NOMO-1 treated with DMSO at 0.1 percent for 48 hours (cell line): ENCODE measurements around the gene EWSR1.

ENCODE experiments used
- DNase-seq: peaks from one replicate; lab custom pipeline; 2025; ENCODE audit not compliant: unreplicated experiment; lab: John Stamatoyannopoulos, UW

Gene EWSR1

DNA sequence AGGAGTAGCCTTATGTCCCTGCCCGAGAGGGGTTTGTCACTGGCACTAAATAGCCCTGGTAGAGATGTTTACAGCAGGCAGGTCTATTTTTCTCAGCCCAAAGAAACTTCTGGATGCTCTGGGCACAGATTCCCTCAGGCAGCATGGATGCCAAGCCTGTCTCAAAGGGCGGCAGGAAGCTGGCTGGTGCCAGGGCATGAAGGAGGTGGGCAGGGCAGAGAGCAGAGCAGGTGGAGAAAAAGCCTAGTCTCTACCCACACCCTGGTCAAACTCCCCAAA is 34.3 kb downstream of the EWSR1 start:
- DNase-seq, result no peak

GRCh38 chr22:29302681-29303465 is 34.8 kb downstream of the EWSR1 start:
- DNase-seq, result no peak

GRCh38 chr22:29305836-29306174 is 37.7 kb downstream of the EWSR1 start:
- no peak for DNase-seq

DNA sequence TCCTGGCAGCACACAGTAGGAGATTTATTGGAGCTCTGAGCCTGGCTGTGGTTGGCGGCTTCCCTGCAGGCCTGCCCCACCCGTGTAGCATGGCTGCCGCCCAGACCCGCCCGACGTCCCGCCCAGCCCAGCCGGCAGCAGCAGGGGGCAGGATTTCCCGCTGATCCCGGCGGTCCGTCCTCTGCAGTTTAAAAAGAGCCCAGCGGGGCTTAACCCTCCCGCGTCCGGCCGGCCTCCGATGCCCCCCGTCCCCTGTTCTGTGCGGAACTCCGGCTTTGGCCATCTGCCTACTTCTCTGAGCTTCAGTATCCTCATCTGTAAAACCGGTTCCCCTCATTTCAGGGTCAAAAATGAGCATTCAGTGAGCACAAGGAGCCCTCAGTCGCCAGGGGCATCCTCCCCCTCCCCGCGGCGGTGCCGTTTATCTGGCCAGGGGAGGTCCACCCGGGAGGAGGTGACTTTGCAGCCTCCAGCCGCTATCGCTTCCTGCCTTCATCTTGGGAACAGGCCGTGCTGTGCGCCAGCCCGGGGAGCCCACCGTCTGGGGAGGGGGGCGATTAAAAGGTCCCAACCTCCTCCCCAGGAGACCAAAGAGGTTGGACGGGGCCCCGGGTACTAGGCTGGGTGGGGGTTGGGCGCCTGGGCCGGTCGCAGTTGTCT is 38.2 kb downstream of the EWSR1 start, which contains the start of gene GAS2L1:
Gene GAS2L1, plus strand, starts transcription at position 476 of the 660 bp plus-strand sequence. CDS start 1,456 bp downstream, outside the sequence.
- peak; percentile 57 for DNase-seq

GRCh38 chr22:29306835-29307595 is 38.9 kb downstream of the EWSR1 start:
- peak; percentile 56 for DNase-seq

DNA sequence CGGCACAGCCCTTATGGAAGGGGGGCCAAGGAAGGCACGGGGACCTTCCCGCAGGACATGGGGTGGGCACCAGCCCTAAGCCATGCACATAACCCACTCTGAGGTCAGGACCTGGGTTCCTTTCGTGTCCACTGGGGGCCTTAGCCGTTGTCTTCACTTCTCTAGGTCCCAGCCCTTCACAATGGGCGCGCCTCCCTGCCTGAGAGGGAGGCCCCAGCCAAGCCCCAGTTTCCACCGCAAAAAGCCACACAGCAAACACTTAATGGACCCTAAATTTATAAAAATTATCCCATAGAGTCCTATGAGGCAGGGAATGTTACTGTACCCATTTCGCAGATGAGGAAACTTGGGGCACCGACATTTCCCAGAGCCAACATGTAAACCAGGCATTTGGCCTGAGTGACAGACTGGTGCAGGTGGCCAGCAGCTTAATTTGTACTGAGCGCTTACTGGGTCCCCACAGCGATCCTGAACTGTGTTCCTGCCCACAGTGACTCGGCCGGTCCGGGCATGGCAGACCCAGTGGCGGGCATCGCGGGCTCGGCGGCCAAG is 39.6 kb downstream of the EWSR1 start:
- DNase-seq, result no peak

DNA sequence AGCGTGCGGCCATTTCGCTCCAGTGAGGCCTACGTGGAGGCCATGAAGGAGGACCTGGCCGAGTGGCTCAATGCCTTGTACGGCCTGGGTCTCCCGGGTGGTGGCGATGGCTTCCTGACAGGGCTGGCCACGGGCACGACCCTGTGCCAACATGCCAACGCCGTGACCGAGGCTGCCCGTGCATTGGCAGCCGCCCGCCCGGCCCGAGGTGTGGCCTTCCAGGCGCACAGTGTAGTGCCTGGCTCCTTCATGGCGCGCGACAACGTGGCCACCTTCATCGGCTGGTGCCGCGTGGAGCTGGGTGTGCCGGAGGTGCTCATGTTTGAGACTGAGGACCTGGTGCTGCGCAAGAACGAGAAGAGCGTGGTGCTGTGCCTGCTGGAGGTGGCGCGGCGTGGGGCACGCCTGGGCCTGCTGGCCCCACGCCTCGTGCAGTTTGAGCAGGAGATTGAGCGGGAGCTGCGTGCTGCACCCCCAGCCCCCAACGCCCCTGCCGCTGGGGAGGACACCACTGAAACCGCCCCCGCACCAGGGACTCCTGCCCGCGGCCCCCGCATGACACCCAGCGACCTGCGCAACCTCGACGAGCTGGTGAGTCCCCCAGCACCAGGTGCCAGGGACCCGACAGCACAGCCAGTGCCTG is 40.2 kb downstream of the EWSR1 start:
- DNase-seq, result no peak

GRCh38 chr22:29308791-29309262 is 40.8 kb downstream of the EWSR1 start:
- no peak for DNase-seq

- DNase-seq, result no peak
Measured at GRCh38 chr22:29309332-29310064, 41.4 kb downstream of the EWSR1 start.

DNA sequence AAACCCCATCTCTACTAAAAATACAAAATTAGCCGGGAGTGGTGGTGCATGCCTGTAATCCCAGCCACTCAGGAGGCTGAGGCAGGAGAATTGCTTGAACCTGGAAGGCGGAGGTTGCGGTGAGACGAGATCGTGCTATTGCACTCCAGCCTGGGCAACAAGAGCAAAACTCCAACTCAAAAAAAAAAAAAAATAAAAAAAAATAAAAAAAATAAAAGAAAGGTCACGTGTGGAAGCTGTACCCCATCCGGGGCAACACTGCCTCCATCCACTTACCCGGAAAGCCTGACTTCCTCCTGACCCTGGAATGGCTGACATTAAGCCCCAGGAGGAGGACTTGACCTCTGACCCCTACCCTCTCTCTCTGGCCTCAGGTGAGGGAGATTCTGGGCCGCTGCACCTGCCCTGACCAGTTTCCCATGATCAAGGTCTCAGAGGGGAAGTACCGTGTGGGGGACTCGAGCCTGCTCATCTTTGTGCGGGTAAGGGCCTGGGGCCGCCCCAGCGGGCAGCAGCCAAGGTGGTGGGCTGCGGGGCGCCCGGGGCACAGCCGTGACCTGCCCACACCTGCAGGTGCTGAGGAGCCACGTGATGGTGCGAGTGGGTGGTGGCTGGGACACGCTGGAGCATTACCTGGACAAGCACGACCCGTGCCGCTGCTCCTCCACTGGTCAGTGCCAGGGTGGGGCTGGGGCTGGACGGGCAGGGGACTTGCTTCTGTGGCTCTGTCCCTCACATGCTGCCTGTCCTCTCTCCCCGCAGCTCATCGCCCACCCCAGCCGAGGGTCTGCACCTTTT is 42.2 kb downstream of the EWSR1 start:
- DNase-seq, result no peak

GRCh38 chr22:29310863-29311339 is 42.8 kb downstream of the EWSR1 start:
- DNase-seq, result peak; percentile 69

GRCh38 chr22:29311464-29312217 is 43.6 kb downstream of the EWSR1 start:
- no peak for DNase-seq

GRCh38 chr22:29312218-29313125 is 44.4 kb downstream of the EWSR1 start:
- DNase-seq, result no peak

GRCh38 chr22:29313126-29313575 is 45.1 kb downstream of the EWSR1 start:
- DNase-seq, result no peak

DNA sequence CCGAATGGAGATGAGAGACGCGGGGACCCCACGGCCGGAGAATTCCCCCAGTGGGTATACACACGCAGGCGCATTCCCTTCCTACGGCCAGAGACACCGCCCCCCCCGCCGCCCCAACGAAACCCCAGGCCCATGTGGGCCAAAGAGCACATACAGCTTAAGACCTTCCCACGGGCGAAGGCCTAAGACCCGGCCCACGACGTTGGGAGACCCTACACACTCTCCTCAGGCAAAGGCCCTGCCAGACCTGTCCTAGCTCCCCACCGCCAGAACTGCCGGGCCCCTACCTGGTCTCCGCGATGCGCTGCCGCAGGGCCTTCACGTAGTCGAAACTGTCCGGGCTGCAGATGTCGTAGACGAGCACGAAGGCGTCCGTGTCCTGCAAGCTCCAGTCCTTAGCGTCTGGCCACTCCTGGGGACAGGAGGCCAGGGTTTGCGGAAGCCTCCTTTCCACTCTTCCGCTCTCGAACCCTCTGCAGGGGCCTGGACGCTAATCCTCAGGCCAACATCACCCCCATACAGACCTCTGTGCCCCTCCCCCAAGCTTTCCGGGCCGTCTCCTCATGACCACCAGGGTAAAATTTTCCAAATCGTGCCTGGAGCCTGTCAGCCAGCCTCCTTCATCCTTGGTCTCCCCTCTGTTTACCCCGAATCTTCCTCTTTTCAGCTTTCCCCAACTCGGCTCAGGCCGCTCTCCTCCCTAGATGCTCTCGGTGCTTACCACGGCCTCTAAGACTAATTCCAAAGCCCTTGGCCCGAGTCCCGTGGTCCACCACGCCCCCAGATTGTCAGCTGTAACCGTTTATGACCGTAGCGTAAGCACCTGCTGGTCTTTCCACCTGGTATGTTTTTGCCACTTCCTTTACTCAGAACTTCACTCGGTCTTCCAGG is 45.8 kb downstream of the EWSR1 start:
- DNase-seq, result no peak

GRCh38 chr22:29314537-29315285 is 46.6 kb downstream of the EWSR1 start:
- no peak for DNase-seq
